Measurements from ENCODE around the gene STPG3.

STPG3 gene

DNA sequence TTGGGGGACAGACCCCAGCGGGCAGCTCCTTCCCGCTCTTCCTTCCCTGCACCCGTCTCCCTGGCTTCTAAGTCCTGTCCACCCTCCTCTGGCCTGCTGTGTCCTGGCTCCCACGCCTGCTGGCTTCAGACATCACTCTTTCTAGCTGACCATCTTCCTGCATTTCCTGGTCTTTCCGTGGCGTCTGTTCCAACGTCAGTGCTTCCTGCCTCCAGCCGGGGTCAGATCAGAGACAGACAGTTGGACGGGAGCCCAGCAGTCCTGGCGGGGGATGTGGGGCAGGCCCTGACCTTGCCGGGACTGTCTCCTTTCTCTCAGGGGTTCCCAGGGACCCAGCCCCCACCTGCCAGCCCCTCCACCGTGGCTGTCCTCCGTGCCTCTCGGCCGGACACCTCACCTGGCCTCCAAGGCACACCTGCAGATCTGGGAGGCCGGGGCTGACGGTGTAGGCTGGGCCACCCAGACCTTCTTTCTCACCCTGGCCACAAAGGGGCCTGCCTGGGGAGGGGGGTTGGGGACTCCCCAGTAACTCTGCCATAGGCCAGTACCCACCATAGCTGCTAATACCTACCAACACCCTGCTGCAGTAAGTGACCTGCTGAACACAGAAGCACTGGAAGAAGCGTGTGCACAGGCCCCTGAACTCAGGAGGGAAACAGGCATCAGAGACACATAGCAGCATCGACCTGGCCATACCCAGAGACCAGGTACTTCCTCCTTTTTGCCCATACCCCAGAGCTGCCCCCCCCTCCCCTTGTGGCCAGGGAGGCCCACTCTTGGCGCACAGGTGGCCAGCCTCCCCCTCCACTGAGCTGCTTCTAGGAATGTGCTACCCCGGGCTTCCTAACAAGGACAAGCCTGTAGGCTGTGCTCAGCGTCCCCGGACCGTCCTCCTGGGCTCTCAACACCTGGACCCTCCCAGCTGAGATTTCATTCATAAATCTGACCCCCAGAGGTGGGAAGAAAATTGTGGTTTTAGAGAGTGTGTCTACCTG, 45.9 kb downstream of the STPG3 start:
- no peak for TF ChIP-seq ZNF274 (IDR thresholded peaks at IDR 0.05; ENCODE audit: low read depth, low read length)
- H3K4me3 ChIP-seq (ENCODE audit: low read length): no peak overlapping the region

DNA sequence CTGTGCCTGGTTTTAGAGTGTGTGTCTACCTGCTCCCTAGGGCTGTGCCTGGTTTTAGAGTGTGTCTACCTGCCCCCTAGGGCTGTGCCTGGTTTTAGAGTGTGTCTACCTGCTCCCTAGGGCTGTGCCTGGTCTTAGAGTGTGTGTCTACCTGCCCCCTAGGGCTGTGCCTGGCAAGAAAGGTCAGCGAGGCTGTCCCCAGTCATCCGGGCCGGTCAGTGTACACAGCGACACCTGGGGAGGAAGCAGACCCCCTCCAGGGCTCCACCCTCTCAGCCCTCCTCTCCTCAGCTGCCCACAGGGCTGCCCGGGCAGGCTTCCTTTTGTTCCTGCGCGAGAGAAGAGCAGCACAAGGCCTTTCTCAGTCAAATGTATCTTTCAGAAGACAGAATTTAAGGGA, 46.9 kb downstream of the STPG3 start:
- no peak for TF ChIP-seq ZNF274 (IDR thresholded peaks at IDR 0.05; ENCODE audit: low read depth, low read length)
- H3K4me3 ChIP-seq (ENCODE audit: low read length): no peak overlapping the region

GRCh38 chr9:137298401-137299202, 47.5 kb downstream of the STPG3 start:
- H3K4me3 ChIP-seq (ENCODE audit: low read length): no peak overlapping the region
- no peak for TF ChIP-seq ZNF274 (IDR thresholded peaks at IDR 0.05; ENCODE audit: low read depth, low read length)

GRCh38 chr9:137299203-137299565, 48.1 kb downstream of the STPG3 start:
- no peak for TF ChIP-seq ZNF274 (IDR thresholded peaks at IDR 0.05; ENCODE audit: low read depth, low read length)
- H3K4me3 ChIP-seq (ENCODE audit: low read length): no peak overlapping the region

DNA sequence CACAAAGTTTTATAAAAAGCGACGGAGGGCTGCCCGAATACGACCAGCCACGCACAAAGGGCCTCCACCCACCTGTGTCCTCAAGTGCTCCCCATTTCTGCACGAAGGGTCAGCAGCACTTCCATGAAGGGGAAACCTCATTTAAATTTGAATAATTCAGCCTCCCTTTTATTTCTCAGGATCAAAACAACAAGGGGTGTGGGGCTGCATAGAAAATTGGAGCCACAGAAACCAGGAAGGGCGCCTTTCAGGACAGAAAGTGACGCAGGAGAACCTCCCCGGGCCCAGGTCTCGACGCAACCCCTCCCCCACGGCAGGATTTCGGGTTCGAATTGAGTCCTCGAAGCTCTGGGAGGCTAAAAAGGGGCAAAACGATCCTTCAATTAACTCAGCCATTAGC, 48.9 kb downstream of the STPG3 start:
- H3K4me3 ChIP-seq (ENCODE audit: low read length): no peak overlapping the region
- no peak for TF ChIP-seq ZNF274 (IDR thresholded peaks at IDR 0.05; ENCODE audit: low read depth, low read length)

DNA sequence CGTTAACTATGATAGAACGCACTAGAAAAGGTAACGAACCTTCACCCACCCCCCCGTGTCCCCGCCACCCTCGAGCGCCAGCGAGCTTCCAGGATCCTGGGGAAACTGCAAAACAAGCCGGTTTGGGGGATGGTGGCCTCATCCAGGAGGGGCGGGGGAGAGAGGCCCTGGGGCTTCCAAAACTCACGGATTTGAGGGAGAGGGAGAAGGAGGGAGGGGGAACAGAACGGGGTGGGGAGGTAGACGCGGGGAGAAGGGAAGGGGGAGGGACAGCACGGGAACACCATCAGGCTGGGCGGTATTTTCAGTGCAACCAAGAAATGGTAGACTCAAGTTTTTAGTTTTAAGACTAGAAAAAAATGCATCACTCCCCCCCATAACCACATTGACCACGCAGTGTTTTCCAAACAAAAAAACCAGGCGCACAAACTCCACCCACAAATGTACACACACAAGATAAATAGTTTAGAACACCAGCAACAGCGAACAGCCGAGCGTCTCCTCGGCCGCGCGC, 49.5 kb downstream of the STPG3 start:
- peak overlapping the region; percentile 25 for H3K4me3 ChIP-seq (ENCODE audit: low read length)

GRCh38 chr9:137301081-137301947, 50.2 kb downstream of the STPG3 start:
- peak overlapping the region; percentile 25 for H3K4me3 ChIP-seq (ENCODE audit: low read length)
- no peak for TF ChIP-seq ZNF274 (IDR thresholded peaks at IDR 0.05; ENCODE audit: low read depth, low read length)

More for the DNA sequence above, 49.5 kb downstream of the STPG3 start:
- TF ChIP-seq ZNF274 (IDR thresholded peaks at IDR 0.05; ENCODE audit: low read depth, low read length): no peak

GRCh38 chr9:137302118-137302448, 51.0 kb downstream of the STPG3 start, which contains the start of gene NRARP:
TSS of gene NRARP (minus strand) at chr9:137302271. CDS start at chr9:137301928, 343 bp downstream.
- TF ChIP-seq ZNF274 (IDR thresholded peaks at IDR 0.05; ENCODE audit: low read depth, low read length): no peak

DNA sequence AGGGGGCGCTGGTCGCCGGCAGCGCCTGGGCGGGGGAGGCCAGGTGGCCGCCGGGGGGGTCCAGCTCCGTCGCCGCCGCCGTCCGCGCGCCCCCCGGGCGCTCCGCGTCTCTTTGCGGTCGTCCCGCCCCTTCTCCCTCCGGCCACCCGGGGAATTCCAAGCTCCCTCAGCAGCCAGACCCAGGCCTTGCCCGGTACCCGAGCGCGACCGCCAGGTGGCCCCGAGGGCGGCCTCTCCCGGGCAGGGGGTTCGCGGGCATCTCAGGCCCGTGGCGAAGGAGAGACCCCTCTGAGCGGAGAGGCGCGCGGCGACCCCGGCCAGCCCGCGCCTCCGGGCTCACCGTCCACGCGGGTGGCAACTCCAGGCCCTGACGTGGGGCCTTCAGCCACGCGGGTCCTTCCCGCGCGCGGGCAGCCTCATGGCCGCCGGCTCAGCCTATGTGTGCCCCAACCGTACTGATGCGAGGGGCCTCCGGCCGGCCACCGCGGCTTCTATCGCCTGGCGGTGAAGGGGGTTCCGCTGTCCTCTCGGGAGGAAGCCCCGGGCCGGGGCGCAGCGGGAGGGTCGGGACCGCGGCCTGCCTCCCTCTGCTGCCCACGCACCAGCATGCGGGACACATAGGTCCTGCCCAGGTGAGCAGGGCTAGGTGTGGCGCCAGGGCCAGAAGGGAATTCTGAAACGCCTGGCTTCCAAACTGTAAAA, 51.5 kb downstream of the STPG3 start:
- TF ChIP-seq ZNF274 (IDR thresholded peaks at IDR 0.05; ENCODE audit: low read depth, low read length): no peak

More at GRCh38 chr9:137302118-137302448, 51.0 kb downstream of the STPG3 start, which contains the start of gene NRARP:
- H3K4me3 ChIP-seq (ENCODE audit: low read length): peak within 1 kb of the TSS; percentile 25

More for the DNA sequence above, 51.5 kb downstream of the STPG3 start:
- peak overlapping the region; percentile 25; the same call in 1 of the 2 replicates for H3K4me3 ChIP-seq (ENCODE audit: low read length)
